GM19193 (cell line): ENCODE measurements around the gene DYNC1I1.

ENCODE experiments used
- POLR2A ChIP-seq: IDR thresholded peaks from 4 replicates; pipeline ENCODE4 v1.6.1; 2011; ENCODE audit not compliant: insufficient read depth, insufficient read length; ENCODE audit errors: extremely low read depth

DYNC1I1 gene

GRCh38 chr7:95993380-95993779 lies 221.0 kb downstream of the DYNC1I1 start:
- no peak for TF ChIP-seq POLR2A

- no peak for TF ChIP-seq POLR2A
Measured at GRCh38 chr7:95996174-95996573, 223.8 kb downstream of the DYNC1I1 start.

- no peak for TF ChIP-seq POLR2A
Measured at GRCh38 chr7:95996886-95997285, 224.5 kb downstream of the DYNC1I1 start.

GRCh38 chr7:95997632-95998031 lies 225.3 kb downstream of the DYNC1I1 start:
- TF ChIP-seq POLR2A: no peak

GRCh38 chr7:95999481-95999880 lies 227.1 kb downstream of the DYNC1I1 start:
- TF ChIP-seq POLR2A: no peak

- TF ChIP-seq POLR2A: no peak
Measured at GRCh38 chr7:96004578-96004977, 232.2 kb downstream of the DYNC1I1 start.

GRCh38 chr7:96005271-96005670 lies 232.9 kb downstream of the DYNC1I1 start:
- no peak for TF ChIP-seq POLR2A

GRCh38 chr7:96009148-96009547 lies 236.8 kb downstream of the DYNC1I1 start:
- TF ChIP-seq POLR2A: no peak

GRCh38 chr7:96013836-96014235 lies 241.5 kb downstream of the DYNC1I1 start:
- no peak for TF ChIP-seq POLR2A

GRCh38 chr7:96014617-96015016 lies 242.3 kb downstream of the DYNC1I1 start:
- no peak for TF ChIP-seq POLR2A

- no peak for TF ChIP-seq POLR2A
Measured at GRCh38 chr7:96016056-96016586, 243.8 kb downstream of the DYNC1I1 start.

- no peak for TF ChIP-seq POLR2A
Measured at GRCh38 chr7:96016735-96017134, 244.4 kb downstream of the DYNC1I1 start.

- no peak for TF ChIP-seq POLR2A
Measured at GRCh38 chr7:96017877-96018276, 245.5 kb downstream of the DYNC1I1 start.

GRCh38 chr7:96021568-96021967 lies 249.2 kb downstream of the DYNC1I1 start:
- TF ChIP-seq POLR2A: no peak

- TF ChIP-seq POLR2A: no peak
Measured at GRCh38 chr7:96023387-96023786, 251.0 kb downstream of the DYNC1I1 start.

GRCh38 chr7:96026010-96026409 lies 253.7 kb downstream of the DYNC1I1 start:
- no peak for TF ChIP-seq POLR2A

- TF ChIP-seq POLR2A: no peak
Measured at GRCh38 chr7:96026611-96027010, 254.3 kb downstream of the DYNC1I1 start.

- no peak for TF ChIP-seq POLR2A
Measured at GRCh38 chr7:96028729-96029128, 256.4 kb downstream of the DYNC1I1 start.

- no peak for TF ChIP-seq POLR2A
Measured at GRCh38 chr7:96033009-96033598, 260.8 kb downstream of the DYNC1I1 start.
